Right renal cortex interstitium (tissue), 3 donors: ENCODE results near the gene CLASP1. TPM values are rescaled to one million over a fixed set of nuclear protein-coding genes. Genes with fewer than 3 reads are reported as not detected.
"Not testable (repeated sequence)": the region's sequence is repeated elsewhere in the genome, so short reads cannot be mapped to it uniquely, and the experiment has no call there.

Source experiments
- DNase-seq, 3 donors: peaks; one replicate each; pipeline ENCODE4 v3.0.0-alpha.2; 2013; ENCODE audit warnings: low read depth in 3 of 3, low spot score in 2 of 3
- polyA plus RNA-seq, 3 donors: library from polyadenylated mRNA; unstranded; fragments of 120-200 nt; gene quantifications; one replicate each; pipeline ENCODE4 v1.2.1, GENCODE V29; 2013; ENCODE audit not compliant: insufficient read length in 3 of 3

Gene CLASP1
- polyA plus RNA-seq, 3 donors: 39.8 to 45.3 (median 44.1) TPM

- DNase-seq: not testable (repeated sequence)
Observed at GRCh38 chr2:121552477-121553180, 96.6 kb downstream of the CLASP1 start.

GRCh38 chr2:121550669-121551068, 98.6 kb downstream of the CLASP1 start:
- no peak for DNase-seq

GRCh38 chr2:121547646-121548045, 101.6 kb downstream of the CLASP1 start:
- DNase-seq: no peak

- no peak for DNase-seq
Observed at GRCh38 chr2:121545913-121546312, 103.3 kb downstream of the CLASP1 start.

GRCh38 chr2:121545257-121545656, 104.0 kb downstream of the CLASP1 start:
- DNase-seq: no peak

- DNase-seq: no peak
Observed at GRCh38 chr2:121541495-121541894, 107.8 kb downstream of the CLASP1 start.

GRCh38 chr2:121539750-121540469, 109.4 kb downstream of the CLASP1 start:
- no peak for DNase-seq

- no peak for DNase-seq
Observed at GRCh38 chr2:121536850-121537557, 112.3 kb downstream of the CLASP1 start.

GRCh38 chr2:121536347-121536746, 112.9 kb downstream of the CLASP1 start:
- DNase-seq: no peak

- no peak for DNase-seq
Observed at GRCh38 chr2:121534007-121534406, 115.3 kb downstream of the CLASP1 start.

GRCh38 chr2:121532894-121533293, 116.4 kb downstream of the CLASP1 start:
- no peak for DNase-seq

- DNase-seq: peak in 1 of 3 donors; percentile 36
Observed at GRCh38 chr2:121532347-121532766, 116.9 kb downstream of the CLASP1 start.

- DNase-seq: peak; percentile 76 to 88 (median 82)
Observed at GRCh38 chr2:121530212-121530705, 119.0 kb downstream of the CLASP1 start.

- DNase-seq: peak; percentile 60 to 72 (median 65)
Observed at GRCh38 chr2:121529439-121530211, 119.6 kb downstream of the CLASP1 start.

GRCh38 chr2:121527009-121527682, 122.1 kb downstream of the CLASP1 start:
- DNase-seq: no peak

GRCh38 chr2:121524685-121525425, 124.4 kb downstream of the CLASP1 start:
- no peak for DNase-seq

- DNase-seq: no peak
Observed at GRCh38 chr2:121521359-121521758, 127.9 kb downstream of the CLASP1 start.

- no peak for DNase-seq
Observed at GRCh38 chr2:121520641-121520994, 128.6 kb downstream of the CLASP1 start.
